ENCODE measurements around the gene RCOR2. TPM values are rescaled to one million over a fixed set of nuclear protein-coding genes. Genes with fewer than 3 reads are reported as not detected.

The RCOR2 gene
- total RNA-seq, 1 experiment from 2014 or later = 0.14 TPM

GRCh38 chr11:63907808-63908530 is 9.0 kb downstream of the RCOR2 start:
- no peak for DNase-seq (ENCODE audit: low spot score)

GRCh38 chr11:63907063-63907462 is 9.9 kb downstream of the RCOR2 start:
- DNase-seq (ENCODE audit: low spot score) = no peak

- no peak for DNase-seq (ENCODE audit: low spot score)
Observed at GRCh38 chr11:63906585-63906984, 10.4 kb downstream of the RCOR2 start.

- no peak for DNase-seq (ENCODE audit: low spot score)
Observed at GRCh38 chr11:63906087-63906486, 10.9 kb downstream of the RCOR2 start.

- DNase-seq (ENCODE audit: low spot score) = no peak
Observed at GRCh38 chr11:63905179-63905578, 11.8 kb downstream of the RCOR2 start.

GRCh38 chr11:63904743-63905142 is 12.2 kb downstream of the RCOR2 start:
- DNase-seq (ENCODE audit: low spot score) = no peak

- DNase-seq (ENCODE audit: low spot score) = no peak
Observed at GRCh38 chr11:63903884-63904283, 13.1 kb downstream of the RCOR2 start.

- no peak for DNase-seq (ENCODE audit: low spot score)
Observed at GRCh38 chr11:63901660-63902059, 15.3 kb downstream of the RCOR2 start.

- DNase-seq (ENCODE audit: low spot score) = no peak
Observed at GRCh38 chr11:63897459-63898146, 19.4 kb downstream of the RCOR2 start.

GRCh38 chr11:63896071-63896470 is 20.9 kb downstream of the RCOR2 start:
- no peak for DNase-seq (ENCODE audit: low spot score)

GRCh38 chr11:63893355-63893754 is 23.6 kb downstream of the RCOR2 start:
- DNase-seq (ENCODE audit: low spot score) = no peak

- DNase-seq (ENCODE audit: low spot score) = no peak
Observed at GRCh38 chr11:63892228-63892627, 24.7 kb downstream of the RCOR2 start.

- no peak for DNase-seq (ENCODE audit: low spot score)
Observed at GRCh38 chr11:63890368-63890767, 26.6 kb downstream of the RCOR2 start.

GRCh38 chr11:63889344-63889743 is 27.6 kb downstream of the RCOR2 start:
- DNase-seq (ENCODE audit: low spot score) = no peak

- peak; percentile 29 for DNase-seq (ENCODE audit: low spot score)
Observed at GRCh38 chr11:63888170-63889086, 28.5 kb downstream of the RCOR2 start.

- no peak for DNase-seq (ENCODE audit: low spot score)
Observed at GRCh38 chr11:63887386-63887999, 29.5 kb downstream of the RCOR2 start.

- DNase-seq (ENCODE audit: low spot score) = no peak
Observed at GRCh38 chr11:63884196-63884932, 32.6 kb downstream of the RCOR2 start.

GRCh38 chr11:63883791-63884190 is 33.2 kb downstream of the RCOR2 start:
- no peak for DNase-seq (ENCODE audit: low spot score)

- no peak for DNase-seq (ENCODE audit: low spot score)
Observed at GRCh38 chr11:63882555-63883242, 34.3 kb downstream of the RCOR2 start.

GRCh38 chr11:63880403-63880790 is 36.6 kb downstream of the RCOR2 start:
- no peak for DNase-seq (ENCODE audit: low spot score)

All from A172 (cell line).